NCI-H524 treated with DMSO at 0.1 percent for 48 hours (cell line): Measurements from ENCODE around the gene MTG1.
"Not testable (repeated sequence)": the region's sequence is repeated elsewhere in the genome, so short reads cannot be mapped to it uniquely, and the experiment has no call there.

ENCODE experiments used
- DNase-seq: peaks from one replicate; lab custom pipeline; 2025; lab: John Stamatoyannopoulos, UW

The MTG1 gene

GRCh38 chr10:133400624-133401424, 6.9 kb downstream of the MTG1 start:
- DNase-seq, result no peak

GRCh38 chr10:133401500-133401899, 7.5 kb downstream of the MTG1 start:
- DNase-seq, result no peak

- no peak for DNase-seq
Observed at GRCh38 chr10:133401981-133402725, 8.2 kb downstream of the MTG1 start.

- DNase-seq, result no peak
Observed at GRCh38 chr10:133403359-133403758, 9.4 kb downstream of the MTG1 start.

- no peak for DNase-seq
Observed at GRCh38 chr10:133403784-133404183, 9.8 kb downstream of the MTG1 start.

- DNase-seq, result no peak
Observed at GRCh38 chr10:133405272-133405671, 11.3 kb downstream of the MTG1 start.

GRCh38 chr10:133405844-133406527, 12.0 kb downstream of the MTG1 start:
- no peak for DNase-seq

- DNase-seq, result no peak
Observed at GRCh38 chr10:133411523-133412380, 17.8 kb downstream of the MTG1 start.

- no peak for DNase-seq
Observed at GRCh38 chr10:133412381-133412711, 18.4 kb downstream of the MTG1 start.

- DNase-seq, result not testable (repeated sequence)
Observed at GRCh38 chr10:133414401-133414800, 20.4 kb downstream of the MTG1 start.

GRCh38 chr10:133415752-133416151, 21.8 kb downstream of the MTG1 start:
- DNase-seq, result no peak

GRCh38 chr10:133418289-133418993, 24.5 kb downstream of the MTG1 start:
- no peak for DNase-seq

- DNase-seq, result no peak
Observed at GRCh38 chr10:133419211-133419950, 25.4 kb downstream of the MTG1 start.

GRCh38 chr10:133420028-133420427, 26.1 kb downstream of the MTG1 start:
- DNase-seq, result no peak

GRCh38 chr10:133420579-133420978, 26.6 kb downstream of the MTG1 start:
- DNase-seq, result no peak

GRCh38 chr10:133421336-133422222, 27.6 kb downstream of the MTG1 start:
- DNase-seq, result no peak

- DNase-seq, result no peak
Observed at GRCh38 chr10:133422223-133422806, 28.4 kb downstream of the MTG1 start.

- no peak for DNase-seq
Observed at GRCh38 chr10:133422807-133423771, 29.1 kb downstream of the MTG1 start.
